ENCODE data around the gene TBC1D2.
"Not testable (repeated sequence)": the region's sequence is repeated elsewhere in the genome, so short reads cannot be mapped to it uniquely, and the experiment has no call there.

TBC1D2 gene

DNA sequence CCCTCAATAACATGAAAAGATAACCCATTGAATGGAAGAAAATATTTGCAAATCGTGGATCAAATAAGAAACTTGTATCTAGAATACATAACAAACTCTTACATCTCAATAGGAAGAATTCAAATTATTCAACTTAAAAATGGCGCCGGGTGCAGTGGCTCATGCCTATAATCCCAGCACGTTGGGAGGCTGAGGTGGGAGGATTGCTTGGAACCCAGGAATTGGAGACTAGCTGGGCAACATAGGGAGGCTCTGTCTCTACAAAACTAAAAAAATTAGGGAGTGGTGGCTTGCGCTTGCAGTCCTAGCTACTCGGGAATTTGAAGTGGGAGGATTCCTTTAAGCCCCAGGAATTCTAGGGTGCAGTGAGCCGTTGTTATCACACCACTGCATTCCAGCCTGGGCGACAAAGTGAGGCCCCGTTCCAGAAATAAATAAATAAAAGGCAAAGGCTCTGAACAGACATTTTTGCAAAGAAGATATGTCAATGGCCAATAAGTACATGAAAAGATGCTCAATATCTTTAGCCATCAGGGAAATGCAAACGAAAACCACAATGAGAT, 21.5 kb upstream of the TBC1D2 start:
- H3K9ac ChIP-seq (ENCODE audit: low read depth in 1 of 2, low read length in 2 of 2): no peak overlapping the region
- no peaks in the 10 kb centered on the region for H3K4me1 ChIP-seq (ENCODE audit: control insufficient read depth in 1 of 2, insufficient read depth in 2 of 2, low read length in 2 of 2)
- H3K4me3 ChIP-seq (ENCODE audit: low read depth in 1 of 2, low read length in 2 of 2): no peak overlapping the region
- H3K27me3 ChIP-seq (ENCODE audit: control insufficient read depth in 1 of 2, insufficient read depth in 2 of 2, low read length in 2 of 2): peaks cover 3 to 8% of the 10 kb centered on the region in 2 donors
- no peaks in the 10 kb centered on the region for H3K36me3 ChIP-seq (ENCODE audit: control insufficient read depth in 1 of 2, insufficient read depth in 2 of 2, low read length in 2 of 2)
- H3K27ac ChIP-seq (ENCODE audit: low read depth, low read length): no peak overlapping the region
- H3K9me3 ChIP-seq (ENCODE audit: control insufficient read depth in 1 of 2, low read length in 2 of 2): no peaks in the 10 kb centered on the region

DNA sequence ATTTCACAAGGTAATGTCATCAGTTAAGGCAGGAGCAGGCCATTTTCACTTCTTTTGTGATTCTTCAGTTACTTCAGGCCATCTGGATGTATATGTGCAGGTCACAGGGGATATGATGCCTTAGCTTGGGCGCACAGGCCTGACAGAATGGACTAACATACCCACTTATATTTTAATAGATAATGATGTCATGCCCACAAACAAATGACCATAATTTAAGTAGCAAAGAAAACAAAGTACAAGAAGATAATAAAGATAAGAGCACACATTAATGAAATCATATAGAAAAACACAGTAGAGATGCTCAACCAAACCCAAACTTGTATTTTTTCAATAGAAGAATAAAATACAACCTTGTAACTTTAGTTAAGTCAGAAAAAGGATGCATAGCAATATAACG, 19.7 kb upstream of the TBC1D2 start:
- no peaks in the 10 kb centered on the region for H3K4me1 ChIP-seq (ENCODE audit: control insufficient read depth in 1 of 2, insufficient read depth in 2 of 2, low read length in 2 of 2)
- H3K27me3 ChIP-seq (ENCODE audit: control insufficient read depth in 1 of 2, insufficient read depth in 2 of 2, low read length in 2 of 2): peaks cover 1 to 8% of the 10 kb centered on the region in 2 donors
- H3K27ac ChIP-seq (ENCODE audit: low read depth, low read length): no peak overlapping the region
- no peak overlapping the region for H3K4me3 ChIP-seq (ENCODE audit: low read depth in 1 of 2, low read length in 2 of 2)
- no peaks in the 10 kb centered on the region for H3K9me3 ChIP-seq (ENCODE audit: control insufficient read depth in 1 of 2, low read length in 2 of 2)
- no peaks in the 10 kb centered on the region for H3K36me3 ChIP-seq (ENCODE audit: control insufficient read depth in 1 of 2, insufficient read depth in 2 of 2, low read length in 2 of 2)
- H3K9ac ChIP-seq (ENCODE audit: low read depth in 1 of 2, low read length in 2 of 2): no peak overlapping the region

DNA sequence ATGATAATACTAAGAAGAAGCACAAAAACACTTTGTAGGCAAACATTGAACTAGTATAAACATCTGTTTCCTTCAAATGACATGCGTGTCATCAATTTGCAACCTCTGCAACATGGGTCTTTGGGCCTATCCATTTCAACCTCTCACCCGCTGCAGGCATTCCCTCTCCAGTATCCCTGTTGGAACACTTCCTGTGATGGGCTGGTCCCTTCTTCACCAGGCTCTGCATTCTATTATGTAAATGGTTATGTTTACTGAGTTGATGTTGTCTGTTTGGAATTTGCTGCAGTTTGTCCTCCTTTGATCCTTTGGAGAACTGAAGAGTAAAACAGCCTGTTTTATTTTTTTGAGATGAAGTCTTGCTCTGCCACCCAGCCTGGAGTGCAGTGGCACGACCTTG, 16.6 kb upstream of the TBC1D2 start:
- H3K9ac ChIP-seq (ENCODE audit: low read depth in 1 of 2, low read length in 2 of 2): no peak overlapping the region
- no peaks in the 10 kb centered on the region for H3K4me1 ChIP-seq (ENCODE audit: control insufficient read depth in 1 of 2, insufficient read depth in 2 of 2, low read length in 2 of 2)
- H3K36me3 ChIP-seq (ENCODE audit: control insufficient read depth in 1 of 2, insufficient read depth in 2 of 2, low read length in 2 of 2): no peaks in the 10 kb centered on the region
- H3K9me3 ChIP-seq (ENCODE audit: control insufficient read depth in 1 of 2, low read length in 2 of 2): no peaks in the 10 kb centered on the region
- H3K27me3 ChIP-seq (ENCODE audit: control insufficient read depth in 1 of 2, insufficient read depth in 2 of 2, low read length in 2 of 2): no peaks in the 10 kb centered on the region
- H3K4me3 ChIP-seq (ENCODE audit: low read depth in 1 of 2, low read length in 2 of 2): no peak overlapping the region
- H3K27ac ChIP-seq (ENCODE audit: low read depth, low read length): no peak overlapping the region

DNA sequence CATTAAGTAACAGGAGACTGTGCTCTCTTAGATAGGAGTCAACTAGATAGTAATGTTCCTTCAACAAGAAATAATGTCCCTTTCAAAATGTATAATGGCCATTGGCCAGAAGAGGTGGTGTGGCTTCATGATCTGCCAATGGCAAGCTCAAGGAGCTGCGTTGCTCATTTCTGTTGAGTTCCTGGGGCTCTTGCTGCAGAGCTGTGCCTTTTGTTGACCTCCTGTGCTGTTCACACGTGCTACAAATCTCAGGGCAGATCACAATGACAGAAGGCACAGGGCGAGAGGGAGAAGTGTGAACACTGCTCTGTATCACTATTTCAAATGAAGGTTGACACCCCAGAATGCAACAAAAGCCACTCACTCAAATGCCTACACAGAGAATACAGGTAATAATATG, 16.0 kb upstream of the TBC1D2 start:
- no peak overlapping the region for H3K4me3 ChIP-seq (ENCODE audit: low read depth in 1 of 2, low read length in 2 of 2)
- H3K4me1 ChIP-seq (ENCODE audit: control insufficient read depth in 1 of 2, insufficient read depth in 2 of 2, low read length in 2 of 2): no peaks in the 10 kb centered on the region
- no peak overlapping the region for H3K9ac ChIP-seq (ENCODE audit: low read depth in 1 of 2, low read length in 2 of 2)
- no peaks in the 10 kb centered on the region for H3K36me3 ChIP-seq (ENCODE audit: control insufficient read depth in 1 of 2, insufficient read depth in 2 of 2, low read length in 2 of 2)
- no peak overlapping the region for H3K27ac ChIP-seq (ENCODE audit: low read depth, low read length)
- H3K9me3 ChIP-seq (ENCODE audit: control insufficient read depth in 1 of 2, low read length in 2 of 2): no peaks in the 10 kb centered on the region
- H3K27me3 ChIP-seq (ENCODE audit: control insufficient read depth in 1 of 2, insufficient read depth in 2 of 2, low read length in 2 of 2): no peaks in the 10 kb centered on the region

DNA sequence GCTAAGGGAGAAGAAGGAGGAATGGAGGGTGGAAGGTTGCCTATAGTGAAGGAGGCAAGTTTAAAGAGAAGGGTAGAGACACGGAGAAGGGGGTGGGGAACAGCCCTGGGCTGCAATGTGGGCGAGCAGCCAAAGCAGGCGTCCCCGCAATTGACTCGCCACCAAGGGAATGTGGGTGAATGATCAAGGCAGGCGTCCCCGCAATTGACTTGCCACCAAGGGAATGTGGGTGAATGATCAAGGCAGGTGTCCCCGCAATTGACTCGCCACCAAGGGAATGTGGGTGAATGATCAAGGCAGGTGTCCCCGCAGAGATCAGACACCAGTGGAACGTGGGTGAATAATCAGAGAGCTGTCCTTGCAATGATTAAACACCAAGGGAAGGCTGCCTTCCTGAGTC, 14.8 kb upstream of the TBC1D2 start:
- H3K4me3 ChIP-seq (ENCODE audit: low read depth in 1 of 2, low read length in 2 of 2); H3K9me3 ChIP-seq (ENCODE audit: control insufficient read depth in 1 of 2, low read length in 2 of 2); H3K27me3 ChIP-seq (ENCODE audit: control insufficient read depth in 1 of 2, insufficient read depth in 2 of 2, low read length in 2 of 2); H3K36me3 ChIP-seq (ENCODE audit: control insufficient read depth in 1 of 2, insufficient read depth in 2 of 2, low read length in 2 of 2); H3K4me1 ChIP-seq (ENCODE audit: control insufficient read depth in 1 of 2, insufficient read depth in 2 of 2, low read length in 2 of 2); H3K9ac ChIP-seq (ENCODE audit: low read depth in 1 of 2, low read length in 2 of 2); H3K27ac ChIP-seq (ENCODE audit: low read depth, low read length): not testable (repeated sequence)

DNA sequence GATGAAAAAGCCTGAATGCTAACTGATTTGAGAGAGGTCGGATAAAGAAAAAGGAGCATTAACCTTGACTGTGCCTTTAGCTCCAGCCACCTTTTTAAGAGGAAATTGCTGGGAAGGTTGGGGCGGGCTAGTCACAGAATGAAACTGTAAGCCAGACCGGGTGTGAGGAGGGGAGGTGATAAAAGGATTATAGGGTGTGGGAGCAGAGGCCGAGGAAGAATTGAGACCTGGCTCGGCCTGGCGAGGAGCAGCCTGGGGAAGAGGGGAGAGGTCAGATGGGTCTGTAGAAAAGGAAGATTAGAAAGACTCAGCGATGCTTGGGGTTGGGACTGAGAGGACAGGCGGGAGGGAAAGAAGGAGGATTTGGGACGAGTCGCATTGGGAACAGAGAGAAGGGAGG, 14.2 kb upstream of the TBC1D2 start:
- H3K27ac ChIP-seq (ENCODE audit: low read depth, low read length): not testable (repeated sequence)

DNA sequence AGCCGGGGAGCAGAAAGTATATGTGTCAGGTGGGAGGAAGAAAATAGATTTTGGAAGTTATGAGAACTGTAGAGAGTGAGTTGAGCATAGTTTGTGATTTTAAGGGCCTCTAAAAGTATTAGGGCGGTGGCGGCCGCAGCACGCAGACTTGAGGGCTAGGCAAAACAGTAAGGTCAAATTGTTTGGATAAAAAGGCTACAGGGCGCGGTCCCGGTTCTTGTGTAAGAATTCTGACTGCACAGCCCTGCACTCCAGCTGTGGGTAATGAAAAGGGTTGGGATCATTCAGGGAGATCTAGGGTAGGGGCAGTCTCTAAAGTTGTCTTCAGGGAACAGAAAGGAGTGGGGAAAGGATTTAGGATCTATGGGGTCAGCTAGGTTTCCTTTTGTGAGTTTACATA, 12.1 kb upstream of the TBC1D2 start:
- H3K36me3 ChIP-seq (ENCODE audit: control insufficient read depth in 1 of 2, insufficient read depth in 2 of 2, low read length in 2 of 2); H3K27ac ChIP-seq (ENCODE audit: low read depth, low read length); H3K9ac ChIP-seq (ENCODE audit: low read depth in 1 of 2, low read length in 2 of 2); H3K4me1 ChIP-seq (ENCODE audit: control insufficient read depth in 1 of 2, insufficient read depth in 2 of 2, low read length in 2 of 2); H3K4me3 ChIP-seq (ENCODE audit: low read depth in 1 of 2, low read length in 2 of 2); H3K27me3 ChIP-seq (ENCODE audit: control insufficient read depth in 1 of 2, insufficient read depth in 2 of 2, low read length in 2 of 2); H3K9me3 ChIP-seq (ENCODE audit: control insufficient read depth in 1 of 2, low read length in 2 of 2): not testable (repeated sequence)

More for the DNA sequence above, 14.2 kb upstream of the TBC1D2 start:
- H3K4me1 ChIP-seq (ENCODE audit: control insufficient read depth in 1 of 2, insufficient read depth in 2 of 2, low read length in 2 of 2); H3K9me3 ChIP-seq (ENCODE audit: control insufficient read depth in 1 of 2, low read length in 2 of 2); H3K36me3 ChIP-seq (ENCODE audit: control insufficient read depth in 1 of 2, insufficient read depth in 2 of 2, low read length in 2 of 2); H3K9ac ChIP-seq (ENCODE audit: low read depth in 1 of 2, low read length in 2 of 2); H3K27me3 ChIP-seq (ENCODE audit: control insufficient read depth in 1 of 2, insufficient read depth in 2 of 2, low read length in 2 of 2); H3K4me3 ChIP-seq (ENCODE audit: low read depth in 1 of 2, low read length in 2 of 2): not testable (repeated sequence)

DNA sequence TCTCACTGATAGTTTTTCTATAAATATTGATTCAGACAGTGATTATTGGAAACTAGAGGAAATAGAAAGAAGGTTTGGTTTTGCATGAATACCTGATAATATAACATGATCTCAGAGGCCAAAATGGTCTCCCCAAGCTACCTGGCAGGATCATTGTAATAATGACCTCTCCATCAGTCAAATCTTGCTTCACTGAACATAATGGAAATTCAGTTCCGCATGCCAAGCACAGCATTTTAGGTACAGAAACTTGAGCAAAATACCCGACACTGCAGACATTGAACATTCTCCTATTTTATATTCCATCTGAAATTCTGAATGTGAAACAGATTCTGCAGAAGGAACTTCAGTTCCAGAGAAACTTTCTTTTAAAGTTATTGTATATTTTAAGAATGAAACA, 9.1 kb upstream of the TBC1D2 start:
- Histone ChIP-seq H3K4me3 (ENCODE audit: low read depth in 1 of 2, low read length in 2 of 2) (no peak overlapping the region), H3K9me3 (ENCODE audit: control insufficient read depth in 1 of 2, low read length in 2 of 2) (no peaks in the 10 kb centered on the region), H3K4me1 (ENCODE audit: control insufficient read depth in 1 of 2, insufficient read depth in 2 of 2, low read length in 2 of 2) (no peaks in the 10 kb centered on the region), H3K9ac (ENCODE audit: low read depth in 1 of 2, low read length in 2 of 2) (no peak overlapping the region), H3K27me3 (ENCODE audit: control insufficient read depth in 1 of 2, insufficient read depth in 2 of 2, low read length in 2 of 2) (no peaks in the 10 kb centered on the region), H3K36me3 (ENCODE audit: control insufficient read depth in 1 of 2, insufficient read depth in 2 of 2, low read length in 2 of 2) (no peaks in the 10 kb centered on the region), H3K27ac (ENCODE audit: low read depth, low read length) (no peak overlapping the region)

DNA sequence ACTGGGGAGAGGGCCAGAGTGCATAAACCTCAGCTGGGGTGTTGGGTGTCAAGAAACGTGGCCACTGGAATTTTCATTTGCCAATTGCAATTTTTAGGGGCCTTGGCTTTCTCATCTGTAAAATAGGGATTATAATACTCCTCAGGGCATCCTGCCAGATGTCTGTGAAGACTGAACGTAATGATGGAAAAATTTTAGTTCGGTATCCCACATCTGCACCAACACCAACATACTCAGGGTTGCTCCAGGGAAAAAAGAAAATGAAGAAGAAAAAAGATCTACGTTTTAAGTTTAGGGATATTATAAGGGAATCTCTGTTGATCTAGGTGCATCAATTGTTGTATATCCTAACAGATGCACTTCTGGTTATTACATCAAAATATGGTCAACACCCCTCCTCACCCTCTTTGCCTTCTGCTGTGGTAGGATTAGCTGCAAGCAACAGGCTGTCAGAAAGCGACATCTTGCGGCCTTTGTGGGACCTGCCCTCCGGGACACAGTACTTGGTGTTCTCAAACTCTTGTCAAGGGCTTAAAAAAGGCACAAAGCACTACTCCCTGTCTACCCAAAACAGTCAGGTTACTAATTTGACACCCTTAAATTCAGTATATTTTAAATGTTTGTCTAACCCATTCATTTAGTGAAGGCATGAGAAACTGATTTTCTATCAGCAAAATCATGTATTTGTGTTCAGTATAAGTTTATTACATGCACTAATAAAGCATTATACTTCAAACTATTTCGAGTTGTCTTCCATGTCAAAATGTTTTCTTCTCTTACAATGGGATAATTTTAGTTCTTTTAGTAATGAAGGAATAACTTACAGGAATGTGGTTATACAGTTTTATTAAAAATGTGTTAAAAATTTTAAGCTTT, 8.3 kb upstream of the TBC1D2 start:
- Histone ChIP-seq H3K27ac (ENCODE audit: low read depth, low read length) (no peak overlapping the region), H3K36me3 (ENCODE audit: control insufficient read depth in 1 of 2, insufficient read depth in 2 of 2, low read length in 2 of 2) (no peaks in the 10 kb centered on the region), H3K9me3 (ENCODE audit: control insufficient read depth in 1 of 2, low read length in 2 of 2) (no peaks in the 10 kb centered on the region), H3K27me3 (ENCODE audit: control insufficient read depth in 1 of 2, insufficient read depth in 2 of 2, low read length in 2 of 2) (no peaks in the 10 kb centered on the region), H3K4me3 (ENCODE audit: low read depth in 1 of 2, low read length in 2 of 2) (no peak overlapping the region), H3K4me1 (ENCODE audit: control insufficient read depth in 1 of 2, insufficient read depth in 2 of 2, low read length in 2 of 2) (no peaks in the 10 kb centered on the region), H3K9ac (ENCODE audit: low read depth in 1 of 2, low read length in 2 of 2) (no peak overlapping the region)

DNA sequence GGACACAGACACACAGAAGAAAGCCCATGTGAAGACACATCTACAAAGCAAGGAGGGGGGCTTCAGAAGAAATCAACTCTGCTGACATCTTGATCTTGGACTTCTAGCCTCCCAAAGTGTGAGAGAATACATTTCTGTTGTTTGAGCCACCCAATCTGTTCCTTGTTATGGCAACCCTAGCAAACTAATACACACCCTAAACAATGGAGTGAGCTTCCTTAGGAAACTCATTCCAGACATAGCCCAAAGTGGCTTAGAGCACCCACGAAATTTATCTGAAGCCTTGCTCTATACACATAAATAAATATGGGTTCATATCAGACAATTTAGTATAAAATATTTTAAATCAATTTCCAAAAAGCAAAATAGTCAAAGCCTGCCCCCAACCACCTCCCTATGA, 7.6 kb upstream of the TBC1D2 start:
- Histone ChIP-seq H3K4me1 (ENCODE audit: control insufficient read depth in 1 of 2, insufficient read depth in 2 of 2, low read length in 2 of 2) (no peaks in the 10 kb centered on the region), H3K36me3 (ENCODE audit: control insufficient read depth in 1 of 2, insufficient read depth in 2 of 2, low read length in 2 of 2) (no peaks in the 10 kb centered on the region), H3K9ac (ENCODE audit: low read depth in 1 of 2, low read length in 2 of 2) (no peak overlapping the region), H3K4me3 (ENCODE audit: low read depth in 1 of 2, low read length in 2 of 2) (no peak overlapping the region), H3K27me3 (ENCODE audit: control insufficient read depth in 1 of 2, insufficient read depth in 2 of 2, low read length in 2 of 2) (no peaks in the 10 kb centered on the region), H3K9me3 (ENCODE audit: control insufficient read depth in 1 of 2, low read length in 2 of 2) (no peaks in the 10 kb centered on the region), H3K27ac (ENCODE audit: low read depth, low read length) (no peak overlapping the region)

Measured in duodenal mucosa (tissue), 2 donors.